A549 (cell line): ENCODE measurements around the gene AFF3. TPM values are rescaled to one million over a fixed set of nuclear protein-coding genes. Genes with fewer than 3 reads are reported as not detected.

Source experiments
- ATAC-seq, 2 experiments: fragments of 200-7000 bp in 1 of 2; fragments of >200 bp in 1 of 2; cut with Nextera tagmentation in 1 of 2; cut with Tn5 transposase in 1 of 2; 3 replicates each; pipeline versions ENCODE4 v1.8.0 to v1.9.1; 2018 to 2020; ENCODE audit warnings: mild to moderate bottlenecking in 1 of 2, moderate library complexity in 1 of 2
- CTCF ChIA-PET: fragments of 300-600 bp; sonication (Branson Sonifier 250); formaldehyde crosslinking; extraction: SDS; loops from one replicate; lab custom pipeline; 2021; ENCODE audit warnings: antibody characterized with exemption, inconsistent platforms; lab: Yijun Ruan, JAX
- POLR2A ChIA-PET: fragments of 350-600 bp; formaldehyde crosslinking; extraction: SDS; loops from one replicate; lab custom pipeline; 2021; ENCODE audit warnings: antibody characterized with exemption, inconsistent platforms; lab: Yijun Ruan, JAX
- DNase-seq, 2 experiments: peaks; one replicate each; pipeline versions ENCODE4 v3.0.0 to v3.0.0-alpha.2; 2011 to 2016; ENCODE audit warnings: low read depth in 1 of 2, low spot score in 1 of 2
- FAIRE-seq: peaks from 2 replicates; lab custom pipeline; 2011; peaks lifted over from hg19 to GRCh38; lab: Jason Lieb, UNC
- H3K27ac ChIP-seq, 2 experiments: fragments of >200 bp; sonication (Bioruptor Twin); formaldehyde crosslinking; 3 replicates each; pipeline ENCODE4 v1.5.1; 2016 to 2017
- H3K4me1 ChIP-seq: fragments of >200 bp; sonication (Bioruptor Twin); formaldehyde crosslinking; 3 replicates; pipeline ENCODE4 v1.6.1; 2016
- H3K4me2 ChIP-seq: fragments of >200 bp; sonication (Bioruptor Twin); formaldehyde crosslinking; 3 replicates; pipeline ENCODE4 v1.6.1; 2016
- H3K4me3 ChIP-seq: fragments of >200 bp; sonication (Bioruptor Twin); formaldehyde crosslinking; 3 replicates; pipeline ENCODE4 v1.5.1; 2016
- H3K9me3 ChIP-seq: fragments of >200 bp; sonication (Bioruptor Twin); formaldehyde crosslinking; 3 replicates; pipeline ENCODE4 v1.6.1; 2016
- BHLHE40 ChIP-seq: IDR thresholded peaks from 2 replicates; pipeline ENCODE4 v1.6.1; 2012; ENCODE audit warnings: low read depth, low read length, inconsistent platforms
- CBX2 ChIP-seq: fragments of 200-600 bp; sonication (generic); IDR thresholded peaks from 2 replicates; pipeline ENCODE4 v1.6.1; 2016; ENCODE audit warnings: low read depth, mild to moderate bottlenecking, borderline replicate concordance
- CEBPB ChIP-seq, 2 experiments: fragments of >200 bp in 1 of 2; sonication (Bioruptor Twin) in 1 of 2; formaldehyde crosslinking in 1 of 2; IDR thresholded peaks; 2 replicates each; pipeline ENCODE4 v1.6.1; 2012 to 2016
- CHD2 ChIP-seq: fragments of 150-350 bp; IDR thresholded peaks from 2 replicates; pipeline ENCODE4 v1.6.1; 2014; ENCODE audit warnings: low read length; ENCODE audit not compliant: partially characterized antibody
- CHD4 ChIP-seq: fragments of 200-600 bp; sonication (generic); IDR thresholded peaks from 2 replicates; pipeline ENCODE4 v1.6.1; 2016; ENCODE audit warnings: antibody characterized with exemption, mild to moderate bottlenecking, borderline replicate concordance
- EHF ChIP-seq: fragments of 250-450 bp; sonication (Bioruptor Pico); IDR thresholded peaks from 2 replicates; pipeline ENCODE4 v1.5.0; 2020; ENCODE audit warnings: mild to moderate bottlenecking
- EHMT2 ChIP-seq: fragments of 200-600 bp; sonication (generic); IDR thresholded peaks from 2 replicates; pipeline ENCODE4 v1.6.1; 2016; ENCODE audit warnings: antibody characterized with exemption, low read depth, mild to moderate bottlenecking, moderate library complexity
- EP300 ChIP-seq, 2 experiments: fragments of >200 bp; sonication (Bioruptor Twin); formaldehyde crosslinking; IDR thresholded peaks; 2 replicates in 1 of 2; 3 replicates in 1 of 2; pipeline ENCODE4 v1.6.1; 2016 to 2017
- FOXS1 ChIP-seq: fragments of 250-450 bp; sonication (Bioruptor Pico); IDR thresholded peaks from 2 replicates; pipeline ENCODE4 v1.5.0; 2020; ENCODE audit warnings: mild to moderate bottlenecking, moderate library complexity
- HDAC2 ChIP-seq: fragments of 200-600 bp; sonication (generic); IDR thresholded peaks from 2 replicates; pipeline ENCODE4 v1.6.1; 2016
- HEYL ChIP-seq: fragments of 250-450 bp; sonication (Bioruptor Pico); IDR thresholded peaks from 2 replicates; pipeline ENCODE4 v1.8.0; 2021; ENCODE audit warnings: mild to moderate bottlenecking, moderate library complexity
- HOXB5 ChIP-seq: fragments of 250-450 bp; sonication (Bioruptor Pico); IDR thresholded peaks from 2 replicates; pipeline ENCODE4 v1.5.0; 2020; ENCODE audit warnings: mild to moderate bottlenecking, moderate library complexity
- KDM1A ChIP-seq: fragments of 200-600 bp; sonication (generic); IDR thresholded peaks from 2 replicates; pipeline ENCODE4 v1.6.1; 2016; ENCODE audit warnings: low read depth, mild to moderate bottlenecking
- MAFK ChIP-seq: fragments of 450-650 bp; IDR thresholded peaks from 2 replicates; pipeline ENCODE4 v1.6.1; 2014; ENCODE audit not compliant: partially characterized antibody
- MYC ChIP-seq: IDR thresholded peaks from 2 replicates; pipeline ENCODE4 v1.6.1; 2012; ENCODE audit warnings: mild to moderate bottlenecking, inconsistent platforms, low read length, improper control_type of control experiment, borderline replicate concordance
- POLR2AphosphoS2 ChIP-seq: conservative IDR thresholded peaks from 2 replicates; pipeline ENCODE4 v1.6.1; 2012; ENCODE audit warnings: low read length, improper control_type of control experiment, inconsistent platforms
- RCOR1 ChIP-seq: fragments of 150-350 bp; IDR thresholded peaks from 2 replicates; pipeline ENCODE4 v1.6.1; 2014; ENCODE audit warnings: antibody characterized with exemption, low read length, low read depth
- RFX5 ChIP-seq: fragments of 450-650 bp; IDR thresholded peaks from 2 replicates; pipeline ENCODE4 v1.7.1; 2014; ENCODE audit warnings: antibody characterized with exemption, mild to moderate bottlenecking, moderate library complexity
- RNF2 ChIP-seq: fragments of 200-600 bp; sonication (generic); IDR thresholded peaks from 2 replicates; pipeline ENCODE4 v1.6.1; 2016; ENCODE audit warnings: low read depth, mild to moderate bottlenecking, antibody characterized with exemption, moderate library complexity, borderline replicate concordance
- TP53 ChIP-seq: fragments of 250-450 bp; sonication (Bioruptor Pico); IDR thresholded peaks from 2 replicates; pipeline ENCODE4 v1.5.0; 2021; ENCODE audit warnings: mild to moderate bottlenecking, moderate library complexity
- ZC3H11A ChIP-seq: fragments of 450-650 bp; IDR thresholded peaks from 2 replicates; pipeline ENCODE4 v1.6.1; 2014; ENCODE audit warnings: antibody characterized with exemption, mild to moderate bottlenecking
- ZFP36 ChIP-seq: fragments of 450-650 bp; IDR thresholded peaks from 2 replicates; pipeline ENCODE4 v1.6.1; 2014; ENCODE audit warnings: borderline replicate concordance; ENCODE audit not compliant: partially characterized antibody
- ZNF302 ChIP-seq: fragments of 250-450 bp; sonication (Bioruptor Pico); IDR thresholded peaks from 2 replicates; pipeline ENCODE4 v1.9.0; 2021; ENCODE audit warnings: inconsistent platforms, mild to moderate bottlenecking, moderate library complexity
- WGBS: methylation state at CpG from one replicate; pipeline ENCODE4 v1.1.6; 2017; ENCODE audit errors: missing lambda C conversion rate; 5-methylcytosine and 5-hydroxymethylcytosine counted together
- polyA plus RNA-seq, 4 experiments: library from polyadenylated mRNA; depleted of rRNA in 3 of 4; stranded (reverse); fragments of >200 nt; fragmentation: RNase III in 1 of 4; extraction: RNeasy Plus Mini Kit Qiagen cat#74134 plus additional on column Dnase treatment in 1 of 4; gene quantifications; 2 replicates in 3 of 4; 3 replicates in 1 of 4; pipeline ENCODE4 v1.2.3, GENCODE V29; 2011 to 2017
- TF ChIP-seq, protein P1 (sequence below): fragments of >200 bp; sonication (Bioruptor Twin); formaldehyde crosslinking; IDR thresholded peaks from 3 replicates; pipeline ENCODE4 v1.6.1; 2016
- TF ChIP-seq, protein P2 (sequence below): fragments of 200-600 bp; sonication (generic); IDR thresholded peaks from 2 replicates; pipeline ENCODE4 v1.6.1; 2016; ENCODE audit warnings: antibody characterized with exemption, mild to moderate bottlenecking, moderate library complexity
- TF ChIP-seq, protein P3 (sequence below): IDR thresholded peaks from 2 replicates; pipeline ENCODE4 v1.6.1; 2012; ENCODE audit warnings: low read depth, borderline replicate concordance
- TF ChIP-seq, protein P4 (sequence below): fragments of >200 bp; sonication (Bioruptor Twin); formaldehyde crosslinking; IDR thresholded peaks from 2 replicates; pipeline ENCODE4 v1.6.1; 2016

Gene AFF3
- polyA plus RNA-seq, 2 of the 4 experiments (the other 2 are of a cell fraction) = not detected

DNA sequence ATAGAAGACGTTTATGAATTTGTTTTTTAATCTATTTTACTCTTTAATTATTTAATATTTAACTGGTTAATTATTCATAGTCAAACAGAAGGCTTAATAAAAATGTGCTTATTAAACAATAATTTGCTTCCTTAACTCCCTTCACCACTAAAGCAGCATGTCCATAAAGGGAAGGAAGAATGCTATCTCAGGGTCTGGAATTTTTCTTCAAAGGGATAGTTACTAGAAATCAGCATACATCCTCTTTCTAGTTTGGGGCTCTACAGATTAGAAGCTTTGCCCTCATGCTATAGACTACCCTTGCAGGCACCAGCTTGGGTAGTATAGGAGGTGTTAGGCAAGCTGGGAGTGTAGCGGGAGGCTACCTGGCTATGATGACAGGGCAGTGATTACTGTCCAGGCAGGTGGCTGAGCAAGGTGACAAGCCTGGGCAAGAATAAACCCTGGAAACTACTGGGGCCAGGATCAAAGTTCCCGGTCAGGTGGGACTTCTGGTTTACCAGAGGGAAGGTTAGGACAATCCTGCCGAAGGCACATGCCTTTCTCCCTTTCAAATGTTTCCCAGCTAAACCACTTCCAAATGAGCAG is 376.6 kb downstream of the AFF3 start:
- ATAC-seq (no peak), FAIRE-seq (no peak), DNase-seq (no peak)
- ChIA-PET CTCF (no interaction called here), POLR2A (no interaction called here)
- WGBS = 26% methylated on average over 4 of the region's 4 CpGs
- Histone ChIP-seq H3K9me3 (no peaks in the 10 kb centered on the region), H3K27ac (no peak overlapping the region), H3K4me3 (no peak overlapping the region), H3K4me2 (no peak overlapping the region), H3K4me1 (no peaks in the 10 kb centered on the region)
- TF ChIP-seq CEBPB (IDR thresholded peaks at IDR 0.05) (no peak), MYC (no peak), HDAC2 (no peak), HEYL (CRISPR knock-in tag) (no peak), EP300 (IDR thresholded peaks at IDR 0.05) (no peak)

DNA sequence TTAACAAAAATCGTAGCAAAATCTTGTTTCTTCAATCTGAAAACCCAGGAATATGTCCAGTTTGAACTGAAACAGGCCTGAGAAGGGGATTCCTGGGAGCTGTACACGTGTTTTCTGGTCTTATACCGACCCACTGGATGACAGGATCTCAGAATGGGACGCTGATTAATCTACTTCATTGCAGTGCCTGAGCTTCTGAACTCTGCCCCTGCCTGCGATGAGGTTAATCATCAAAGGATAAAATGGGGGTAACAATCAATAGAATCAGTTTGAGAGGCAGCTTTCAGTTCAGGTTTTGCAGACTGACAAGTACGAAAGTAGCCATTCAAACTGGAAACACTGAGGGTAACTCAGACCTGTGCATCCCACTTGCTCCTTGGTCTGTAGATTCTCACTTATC is 378.6 kb downstream of the AFF3 start:
- no peak overlapping the region for H3K4me2 ChIP-seq
- ATAC-seq (no peak), FAIRE-seq (no peak), DNase-seq (no peak)
- ChIA-PET POLR2A (no interaction called here), CTCF (no interaction called here)
- H3K4me3 ChIP-seq = no peak overlapping the region
- H3K4me1 ChIP-seq = no peaks in the 10 kb centered on the region
- 18% methylated on average over 6 of the region's 6 CpGs for WGBS
- no peaks in the 10 kb centered on the region for H3K9me3 ChIP-seq
- TF ChIP-seq ZC3H11A = no peak
- no peak for TF ChIP-seq KDM1A
- TF ChIP-seq EP300 (IDR thresholded peaks at IDR 0.05) = no peak
- no peak for TF ChIP-seq CHD4
- no peak for TF ChIP-seq HOXB5 (CRISPR knock-in tag)
- TF ChIP-seq, protein P1, sequence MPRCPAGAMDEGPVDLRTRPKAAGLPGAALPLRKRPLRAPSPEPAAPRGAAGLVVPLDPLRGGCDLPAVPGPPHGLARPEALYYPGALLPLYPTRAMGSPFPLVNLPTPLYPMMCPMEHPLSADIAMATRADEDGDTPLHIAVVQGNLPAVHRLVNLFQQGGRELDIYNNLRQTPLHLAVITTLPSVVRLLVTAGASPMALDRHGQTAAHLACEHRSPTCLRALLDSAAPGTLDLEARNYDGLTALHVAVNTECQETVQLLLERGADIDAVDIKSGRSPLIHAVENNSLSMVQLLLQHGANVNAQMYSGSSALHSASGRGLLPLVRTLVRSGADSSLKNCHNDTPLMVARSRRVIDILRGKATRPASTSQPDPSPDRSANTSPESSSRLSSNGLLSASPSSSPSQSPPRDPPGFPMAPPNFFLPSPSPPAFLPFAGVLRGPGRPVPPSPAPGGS = no peak
- no peak for TF ChIP-seq ZNF302 (CRISPR knock-in tag)
- no peak for TF ChIP-seq RFX5
- no peak for TF ChIP-seq EHF (CRISPR knock-in tag)
- no peak for TF ChIP-seq CBX2
- TF ChIP-seq ZFP36 = no peak
- TF ChIP-seq CHD2 = no peak
- TF ChIP-seq POLR2AphosphoS2 = no peak
- TF ChIP-seq, protein P2, sequence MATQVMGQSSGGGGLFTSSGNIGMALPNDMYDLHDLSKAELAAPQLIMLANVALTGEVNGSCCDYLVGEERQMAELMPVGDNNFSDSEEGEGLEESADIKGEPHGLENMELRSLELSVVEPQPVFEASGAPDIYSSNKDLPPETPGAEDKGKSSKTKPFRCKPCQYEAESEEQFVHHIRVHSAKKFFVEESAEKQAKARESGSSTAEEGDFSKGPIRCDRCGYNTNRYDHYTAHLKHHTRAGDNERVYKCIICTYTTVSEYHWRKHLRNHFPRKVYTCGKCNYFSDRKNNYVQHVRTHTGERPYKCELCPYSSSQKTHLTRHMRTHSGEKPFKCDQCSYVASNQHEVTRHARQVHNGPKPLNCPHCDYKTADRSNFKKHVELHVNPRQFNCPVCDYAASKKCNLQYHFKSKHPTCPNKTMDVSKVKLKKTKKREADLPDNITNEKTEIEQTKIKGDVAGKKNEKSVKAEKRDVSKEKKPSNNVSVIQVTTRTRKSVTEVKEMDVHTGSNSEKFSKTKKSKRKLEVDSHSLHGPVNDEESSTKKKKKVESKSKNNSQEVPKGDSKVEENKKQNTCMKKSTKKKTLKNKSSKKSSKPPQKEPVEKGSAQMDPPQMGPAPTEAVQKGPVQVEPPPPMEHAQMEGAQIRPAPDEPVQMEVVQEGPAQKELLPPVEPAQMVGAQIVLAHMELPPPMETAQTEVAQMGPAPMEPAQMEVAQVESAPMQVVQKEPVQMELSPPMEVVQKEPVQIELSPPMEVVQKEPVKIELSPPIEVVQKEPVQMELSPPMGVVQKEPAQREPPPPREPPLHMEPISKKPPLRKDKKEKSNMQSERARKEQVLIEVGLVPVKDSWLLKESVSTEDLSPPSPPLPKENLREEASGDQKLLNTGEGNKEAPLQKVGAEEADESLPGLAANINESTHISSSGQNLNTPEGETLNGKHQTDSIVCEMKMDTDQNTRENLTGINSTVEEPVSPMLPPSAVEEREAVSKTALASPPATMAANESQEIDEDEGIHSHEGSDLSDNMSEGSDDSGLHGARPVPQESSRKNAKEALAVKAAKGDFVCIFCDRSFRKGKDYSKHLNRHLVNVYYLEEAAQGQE = no peak
- no peak overlapping the region for H3K27ac ChIP-seq

DNA sequence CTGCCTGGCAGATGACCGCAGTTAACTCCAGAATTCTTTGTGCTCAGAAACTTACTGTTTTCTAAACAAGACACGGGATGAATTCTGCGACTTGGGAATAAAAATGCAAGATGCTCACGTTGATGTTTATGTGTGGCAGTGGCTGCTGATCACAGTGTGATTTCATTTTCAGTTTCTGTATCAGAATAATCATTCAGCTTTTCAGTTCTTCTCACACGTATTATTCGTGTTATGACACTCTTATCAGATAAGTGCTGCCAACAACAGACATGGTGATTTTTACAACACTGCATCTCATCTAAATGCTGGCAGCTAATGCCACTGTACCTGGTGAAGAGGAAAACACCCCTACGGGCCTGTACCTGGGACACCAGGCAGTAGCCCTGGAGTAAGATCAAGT is 379.7 kb downstream of the AFF3 start:
- no peak for FAIRE-seq

More for the DNA sequence above, 379.7 kb downstream of the AFF3 start:
- no peak for DNase-seq
- Histone ChIP-seq H3K9me3 (no peaks in the 10 kb centered on the region), H3K4me2 (no peak overlapping the region)
- CTCF ChIA-PET = interaction anchor here (0.5 kb wide), 1 partner anchor 500 kb away, joined by 3 read pairs; no protein-coding TSS in a partner anchor
- ATAC-seq = no peak
- POLR2A ChIA-PET = no interaction called here
- TF ChIP-seq, protein P3, sequence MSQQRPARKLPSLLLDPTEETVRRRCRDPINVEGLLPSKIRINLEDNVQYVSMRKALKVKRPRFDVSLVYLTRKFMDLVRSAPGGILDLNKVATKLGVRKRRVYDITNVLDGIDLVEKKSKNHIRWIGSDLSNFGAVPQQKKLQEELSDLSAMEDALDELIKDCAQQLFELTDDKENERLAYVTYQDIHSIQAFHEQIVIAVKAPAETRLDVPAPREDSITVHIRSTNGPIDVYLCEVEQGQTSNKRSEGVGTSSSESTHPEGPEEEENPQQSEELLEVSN = no peak
- TF ChIP-seq FOXS1 (CRISPR knock-in tag) = no peak
- TF ChIP-seq RCOR1 = no peak
- no peak for TF ChIP-seq TP53 (CRISPR knock-in tag)
- TF ChIP-seq KDM1A = no peak
- no peak for TF ChIP-seq EHF (CRISPR knock-in tag)
- no peak for TF ChIP-seq CHD4
- TF ChIP-seq, protein P4, sequence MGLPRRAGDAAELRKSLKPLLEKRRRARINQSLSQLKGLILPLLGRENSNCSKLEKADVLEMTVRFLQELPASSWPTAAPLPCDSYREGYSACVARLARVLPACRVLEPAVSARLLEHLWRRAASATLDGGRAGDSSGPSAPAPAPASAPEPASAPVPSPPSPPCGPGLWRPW = no peak
- no peak for TF ChIP-seq EP300 (IDR thresholded peaks at IDR 0.05)
- no peak for TF ChIP-seq POLR2AphosphoS2
- TF ChIP-seq BHLHE40 = no peak
- TF ChIP-seq RNF2 = no peak
- TF ChIP-seq MAFK = no peak
- TF ChIP-seq EHMT2 = no peak
- TF ChIP-seq, all 56 proteins: peak for 0
- 50% methylated on average over 7 of the region's 7 CpGs for WGBS
- no peaks in the 10 kb centered on the region for H3K4me1 ChIP-seq
- no peak overlapping the region for H3K4me3 ChIP-seq
- H3K27ac ChIP-seq = no peak overlapping the region
